Liver (tissue), 9 donors: ENCODE measurements around the gene LBHD1. TPM values are rescaled to one million over a fixed set of nuclear protein-coding genes. Genes with fewer than 3 reads are reported as not detected.

ENCODE experiments used
- DNase-seq: peaks from one replicate; pipeline ENCODE4 v3.0.0-alpha.2; 2017; ENCODE audit warnings: low spot score
- H3K27ac ChIP-seq, 2 donors: one replicate each; pipeline ENCODE4 v1.7.0; 2013; ENCODE audit warnings: inconsistent platforms in 2 of 2, low read length in 2 of 2, control low read depth in 1 of 2, low read depth in 1 of 2, mild to moderate bottlenecking in 1 of 2
- H3K27me3 ChIP-seq, 4 donors: one replicate each; pipeline versions ENCODE4 v1.6.1 to v1.7.0; 2013; ENCODE audit warnings: low read length in 3 of 4, inconsistent platforms in 1 of 4, mild to moderate bottlenecking in 1 of 4, moderate library complexity in 1 of 4; ENCODE audit not compliant: control insufficient read depth in 4 of 4, insufficient read depth in 4 of 4
- H3K36me3 ChIP-seq, 4 donors: one replicate each; pipeline versions ENCODE4 v1.6.1 to v1.7.0; 2013; ENCODE audit warnings: low read length in 3 of 4, mild to moderate bottlenecking in 3 of 4, low read depth in 1 of 4, moderate library complexity in 1 of 4; ENCODE audit not compliant: control insufficient read depth in 4 of 4, insufficient read depth in 3 of 4
- H3K4me1 ChIP-seq, 4 donors: one replicate each; pipeline versions ENCODE4 v1.6.1 to v1.7.0; 2013; ENCODE audit warnings: low read length in 3 of 4, mild to moderate bottlenecking in 3 of 4, moderate library complexity in 1 of 4; ENCODE audit not compliant: control insufficient read depth in 4 of 4, insufficient read depth in 4 of 4
- H3K4me3 ChIP-seq, 3 donors: one replicate each; pipeline versions ENCODE4 v1.6.1 to v1.7.0; 2013; ENCODE audit warnings: low read length in 3 of 3, control low read depth in 1 of 3, low read depth in 1 of 3, mild to moderate bottlenecking in 1 of 3
- H3K9ac ChIP-seq, 2 donors: one replicate each; pipeline ENCODE4 v1.7.0; 2013; ENCODE audit warnings: low read length in 2 of 2, mild to moderate bottlenecking in 2 of 2, moderate library complexity in 2 of 2, control low read depth in 1 of 2, low read depth in 1 of 2
- H3K9me3 ChIP-seq, 4 donors: one replicate each; pipeline versions ENCODE4 v1.6.1 to v1.7.0; 2013; ENCODE audit warnings: low read length in 3 of 4; ENCODE audit not compliant: control insufficient read depth in 4 of 4
- CTCF ChIP-seq: fragments of 150-350 bp; IDR thresholded peaks from 2 replicates; pipeline ENCODE4 v1.5.1; 2017; ENCODE audit warnings: improper control_type of control experiment, low read depth, low read length; ENCODE audit not compliant: missing input control
- EGR1 ChIP-seq, 2 donors: IDR thresholded peaks; 2 replicates each; pipeline ENCODE4 v1.6.1; 2016 to 2018; ENCODE audit warnings: antibody characterized with exemption in 2 of 2, low read depth in 2 of 2
- FOXA1 ChIP-seq: IDR thresholded peaks from 2 replicates; pipeline ENCODE4 v1.6.1; 2016; ENCODE audit warnings: antibody characterized with exemption
- FOXA2 ChIP-seq: IDR thresholded peaks from 2 replicates; pipeline ENCODE4 v1.6.1; 2016; ENCODE audit warnings: antibody characterized with exemption
- GABPA ChIP-seq, 2 donors: IDR thresholded peaks in 1 of 2; conservative IDR thresholded peaks in 1 of 2; 2 replicates each; pipeline ENCODE4 v1.6.1; 2016; ENCODE audit warnings: antibody characterized with exemption in 2 of 2, mild to moderate bottlenecking in 1 of 2, moderate library complexity in 1 of 2
- HNF4A ChIP-seq, 2 donors: conservative IDR thresholded peaks; 2 replicates each; pipeline ENCODE4 v1.6.1; 2016; ENCODE audit warnings: antibody characterized with exemption in 2 of 2, mild to moderate bottlenecking in 2 of 2
- HNF4G ChIP-seq: IDR thresholded peaks from 2 replicates; pipeline ENCODE4 v1.6.1; 2016; ENCODE audit warnings: antibody characterized with exemption
- JUND ChIP-seq, 2 donors: IDR thresholded peaks; 2 replicates each; pipeline ENCODE4 v1.6.1; 2016; ENCODE audit warnings: antibody characterized with exemption in 2 of 2
- MAX ChIP-seq: IDR thresholded peaks from 2 replicates; pipeline ENCODE4 v1.6.1; 2016; ENCODE audit warnings: antibody characterized with exemption
- NR2F2 ChIP-seq: IDR thresholded peaks from 2 replicates; pipeline ENCODE4 v1.6.1; 2016; ENCODE audit warnings: antibody characterized with exemption
- RAD21 ChIP-seq, 2 donors: IDR thresholded peaks; 2 replicates each; pipeline ENCODE4 v1.6.1; 2016; ENCODE audit warnings: antibody characterized with exemption in 2 of 2, mild to moderate bottlenecking in 2 of 2
- RXRA ChIP-seq, 2 donors: IDR thresholded peaks; 2 replicates each; pipeline ENCODE4 v1.6.1; 2017 to 2018; ENCODE audit warnings: antibody characterized with exemption in 2 of 2, mild to moderate bottlenecking in 1 of 2
- SP1 ChIP-seq: IDR thresholded peaks from 2 replicates; pipeline ENCODE4 v1.6.1; 2018; ENCODE audit warnings: antibody characterized with exemption, mild to moderate bottlenecking
- TAF1 ChIP-seq: conservative IDR thresholded peaks from 2 replicates; pipeline ENCODE4 v1.6.1; 2016; ENCODE audit warnings: antibody characterized with exemption, mild to moderate bottlenecking
- YY1 ChIP-seq: IDR thresholded peaks from 2 replicates; pipeline ENCODE4 v1.6.1; 2016; ENCODE audit warnings: antibody characterized with exemption, mild to moderate bottlenecking
- WGBS: extraction: QIAGEN DNeasy Blood & Tissue Kit; methylation state at CpG from one replicate; pipeline ENCODE4 v1.1.7; 2013; 5-methylcytosine and 5-hydroxymethylcytosine counted together
- polyA plus RNA-seq, 2 donors: library from polyadenylated mRNA; stranded (reverse) in 1 of 2; unstranded in 1 of 2; fragments of 200-250 nt in 1 of 2; fragments of >200 nt in 1 of 2; fragmentation: Nextera tagmentation in 1 of 2; extraction: Ambion mirVana in 1 of 2; gene quantifications; one replicate each; pipeline versions ENCODE4 v1.2.1 to v1.2.3, GENCODE V29; 2013 to 2015
- total RNA-seq, 2 donors: library from RNA; depleted of rRNA; stranded (reverse); fragments of >200 nt; gene quantifications; one replicate each; pipeline ENCODE4 v1.2.3, GENCODE V29; 2014
- TF ChIP-seq, protein P1 (sequence below): IDR thresholded peaks from 2 replicates; pipeline ENCODE4 v1.6.1; 2016; ENCODE audit warnings: antibody characterized with exemption
- TF ChIP-seq, protein P2 (sequence below): IDR thresholded peaks from 2 replicates; pipeline ENCODE4 v1.6.1; 2016; ENCODE audit warnings: antibody characterized with exemption, mild to moderate bottlenecking
- TF ChIP-seq, protein P3 (sequence below): IDR thresholded peaks from 2 replicates; pipeline ENCODE4 v1.6.1; 2016; ENCODE audit warnings: antibody characterized with exemption
- donor health status: healthy.
- donor health status: healthy.
- donor health status: healthy.
- donor health status: healthy.
- donor health status: healthy.

The LBHD1 gene
- total and polyA plus RNA-seq, 4 donors, result 1.6 to 4.4 (median 3.4) TPM

DNA sequence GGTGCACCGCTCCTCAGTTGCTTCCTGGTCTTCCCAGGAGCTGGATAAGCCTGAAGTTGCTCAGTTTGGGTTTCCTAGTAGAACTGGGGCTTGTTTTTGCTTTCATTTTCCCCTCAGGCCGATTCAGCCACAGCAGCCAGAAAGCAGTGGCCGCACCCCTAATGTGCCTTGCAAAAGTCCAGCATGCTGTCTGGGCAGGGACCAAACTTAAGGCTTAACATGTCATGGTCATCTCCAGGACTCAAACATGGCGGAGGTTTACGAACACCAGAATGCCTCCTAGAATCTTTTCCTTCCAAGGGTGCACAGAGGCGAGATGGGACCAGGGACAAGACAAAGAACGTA is 37.9 kb upstream of the LBHD1 start (continued):
- TF ChIP-seq CTCF, result no peak
- TF ChIP-seq YY1, result no peak
- TF ChIP-seq NR2F2, result no peak

DNA sequence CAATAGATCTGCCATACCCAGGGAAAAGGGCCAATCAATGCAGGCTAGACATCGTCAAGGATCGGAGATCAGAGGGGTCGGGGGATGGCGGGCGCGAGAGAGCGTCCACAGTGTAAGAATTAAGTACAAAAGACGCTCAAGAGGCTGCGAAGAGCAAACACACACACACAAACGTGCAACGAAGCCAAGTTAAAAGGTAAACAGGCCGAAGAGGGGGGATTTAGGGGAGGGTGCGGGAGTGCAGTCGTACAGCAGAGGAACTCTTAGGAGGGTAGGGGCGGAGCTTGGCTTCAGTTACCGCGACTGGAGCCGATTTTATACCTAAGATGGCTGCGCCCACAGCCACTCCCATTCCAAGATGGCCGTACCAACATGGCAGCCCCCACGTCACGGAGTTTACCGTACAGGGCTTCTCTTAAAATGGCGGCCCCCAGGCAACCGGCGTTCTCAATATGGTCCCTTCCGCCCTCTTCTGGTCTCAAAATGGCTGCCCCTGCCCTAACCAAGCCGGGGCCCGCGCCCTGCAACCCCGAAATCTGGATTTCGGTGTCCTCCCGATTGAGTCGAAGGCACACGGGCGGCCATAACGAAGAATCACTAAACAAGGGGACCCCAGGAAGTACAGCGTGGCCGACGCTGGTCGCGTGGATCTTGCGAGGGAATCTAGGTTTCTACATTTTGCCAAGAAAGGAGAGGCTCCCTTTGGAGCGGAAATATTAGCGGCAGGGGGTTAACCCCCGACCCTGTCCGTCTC is 37.4 kb upstream of the LBHD1 start:
- Histone ChIP-seq H3K27ac (peak overlapping the region; percentile 93 to 95), H3K27me3 (no peaks in the 10 kb centered on the region), H3K4me3 (peak overlapping the region; percentile 55 to 85 (median 56)), H3K36me3 (peaks cover 0 to 7% (median 4%) of the 10 kb centered on the region in 4 donors), H3K9ac (peak overlapping the region; percentile 79 to 93), H3K9me3 (no peaks in the 10 kb centered on the region), H3K4me1 (peaks cover 20 to 68% (median 56%) of the 10 kb centered on the region in 4 donors)
- DNase-seq, result peak; percentile 93
- WGBS, result 5% methylated on average over 47 of the region's 47 CpGs
- TF ChIP-seq, protein P1, sequence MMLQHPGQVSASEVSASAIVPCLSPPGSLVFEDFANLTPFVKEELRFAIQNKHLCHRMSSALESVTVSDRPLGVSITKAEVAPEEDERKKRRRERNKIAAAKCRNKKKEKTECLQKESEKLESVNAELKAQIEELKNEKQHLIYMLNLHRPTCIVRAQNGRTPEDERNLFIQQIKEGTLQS, result no peak
- TF ChIP-seq MAX (peak; percentile 57), FOXA1 (no peak), EGR1 (IDR thresholded peaks at IDR 0.05; ENCODE audit: low read depth in 2 of 2) (no peak), TAF1 (peak; percentile 86), FOXA2 (peak; percentile 26), GABPA (IDR thresholded peaks at IDR 0.05 in 1 of 2, conservative IDR thresholded peaks at IDR 0.05 in 1 of 2) (peak; percentile 44 to 81), HNF4G (no peak), NR2F2 (peak; percentile 35), SP1 (no peak), YY1 (peak; percentile 100), HNF4A (conservative IDR thresholded peaks at IDR 0.05) (peak; percentile 7 to 18), RXRA (IDR thresholded peaks at IDR 0.05) (peak; percentile 24 to 51), CTCF (no peak), RAD21 (IDR thresholded peaks at IDR 0.05) (peak in 1 of 2 donors; percentile 8), JUND (IDR thresholded peaks at IDR 0.05) (no peak)
- TF ChIP-seq, protein P2, sequence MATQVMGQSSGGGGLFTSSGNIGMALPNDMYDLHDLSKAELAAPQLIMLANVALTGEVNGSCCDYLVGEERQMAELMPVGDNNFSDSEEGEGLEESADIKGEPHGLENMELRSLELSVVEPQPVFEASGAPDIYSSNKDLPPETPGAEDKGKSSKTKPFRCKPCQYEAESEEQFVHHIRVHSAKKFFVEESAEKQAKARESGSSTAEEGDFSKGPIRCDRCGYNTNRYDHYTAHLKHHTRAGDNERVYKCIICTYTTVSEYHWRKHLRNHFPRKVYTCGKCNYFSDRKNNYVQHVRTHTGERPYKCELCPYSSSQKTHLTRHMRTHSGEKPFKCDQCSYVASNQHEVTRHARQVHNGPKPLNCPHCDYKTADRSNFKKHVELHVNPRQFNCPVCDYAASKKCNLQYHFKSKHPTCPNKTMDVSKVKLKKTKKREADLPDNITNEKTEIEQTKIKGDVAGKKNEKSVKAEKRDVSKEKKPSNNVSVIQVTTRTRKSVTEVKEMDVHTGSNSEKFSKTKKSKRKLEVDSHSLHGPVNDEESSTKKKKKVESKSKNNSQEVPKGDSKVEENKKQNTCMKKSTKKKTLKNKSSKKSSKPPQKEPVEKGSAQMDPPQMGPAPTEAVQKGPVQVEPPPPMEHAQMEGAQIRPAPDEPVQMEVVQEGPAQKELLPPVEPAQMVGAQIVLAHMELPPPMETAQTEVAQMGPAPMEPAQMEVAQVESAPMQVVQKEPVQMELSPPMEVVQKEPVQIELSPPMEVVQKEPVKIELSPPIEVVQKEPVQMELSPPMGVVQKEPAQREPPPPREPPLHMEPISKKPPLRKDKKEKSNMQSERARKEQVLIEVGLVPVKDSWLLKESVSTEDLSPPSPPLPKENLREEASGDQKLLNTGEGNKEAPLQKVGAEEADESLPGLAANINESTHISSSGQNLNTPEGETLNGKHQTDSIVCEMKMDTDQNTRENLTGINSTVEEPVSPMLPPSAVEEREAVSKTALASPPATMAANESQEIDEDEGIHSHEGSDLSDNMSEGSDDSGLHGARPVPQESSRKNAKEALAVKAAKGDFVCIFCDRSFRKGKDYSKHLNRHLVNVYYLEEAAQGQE, result peak; percentile 62
- TF ChIP-seq, protein P3, sequence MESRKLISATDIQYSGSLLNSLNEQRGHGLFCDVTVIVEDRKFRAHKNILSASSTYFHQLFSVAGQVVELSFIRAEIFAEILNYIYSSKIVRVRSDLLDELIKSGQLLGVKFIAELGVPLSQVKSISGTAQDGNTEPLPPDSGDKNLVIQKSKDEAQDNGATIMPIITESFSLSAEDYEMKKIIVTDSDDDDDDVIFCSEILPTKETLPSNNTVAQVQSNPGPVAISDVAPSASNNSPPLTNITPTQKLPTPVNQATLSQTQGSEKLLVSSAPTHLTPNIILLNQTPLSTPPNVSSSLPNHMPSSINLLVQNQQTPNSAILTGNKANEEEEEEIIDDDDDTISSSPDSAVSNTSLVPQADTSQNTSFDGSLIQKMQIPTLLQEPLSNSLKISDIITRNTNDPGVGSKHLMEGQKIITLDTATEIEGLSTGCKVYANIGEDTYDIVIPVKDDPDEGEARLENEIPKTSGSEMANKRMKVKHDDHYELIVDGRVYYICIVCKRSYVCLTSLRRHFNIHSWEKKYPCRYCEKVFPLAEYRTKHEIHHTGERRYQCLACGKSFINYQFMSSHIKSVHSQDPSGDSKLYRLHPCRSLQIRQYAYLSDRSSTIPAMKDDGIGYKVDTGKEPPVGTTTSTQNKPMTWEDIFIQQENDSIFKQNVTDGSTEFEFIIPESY, result peak; percentile 85
